HG02623 (cell line): ENCODE measurements around the gene PRRG2.

Source experiments
- ATAC-seq: cut with Tn5 transposase; IDR thresholded peaks from one replicate; pipeline ENCODE4 v1.9.1; 2021; ENCODE audit warnings: moderate library complexity; ENCODE audit not compliant: unreplicated experiment

Gene PRRG2

GRCh38 chr19:49556412-49557398, 24.4 kb upstream of the PRRG2 start:
- ATAC-seq, result no peak

GRCh38 chr19:49557641-49558325, 23.3 kb upstream of the PRRG2 start:
- no peak for ATAC-seq

GRCh38 chr19:49558591-49558990, 22.5 kb upstream of the PRRG2 start:
- ATAC-seq, result no peak

DNA sequence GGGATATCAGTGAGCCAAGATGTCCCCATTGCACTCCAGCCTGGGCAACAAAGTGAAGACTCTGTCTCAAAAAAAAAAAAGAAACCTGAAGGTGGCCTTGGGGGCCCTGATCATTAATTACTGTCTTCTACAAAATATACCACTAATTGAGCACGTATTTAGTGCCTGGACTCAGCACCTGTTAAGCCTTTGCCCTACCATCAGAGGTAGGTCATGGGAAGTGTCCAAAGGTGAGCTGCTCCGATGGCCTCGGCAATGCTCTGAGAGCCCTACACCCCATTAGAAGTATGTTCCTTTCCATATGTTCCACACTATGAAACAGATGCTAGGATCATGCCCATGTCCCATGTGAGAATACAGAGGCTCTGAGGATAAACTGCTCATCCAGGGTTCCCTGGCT, 21.7 kb upstream of the PRRG2 start:
- no peak for ATAC-seq

DNA sequence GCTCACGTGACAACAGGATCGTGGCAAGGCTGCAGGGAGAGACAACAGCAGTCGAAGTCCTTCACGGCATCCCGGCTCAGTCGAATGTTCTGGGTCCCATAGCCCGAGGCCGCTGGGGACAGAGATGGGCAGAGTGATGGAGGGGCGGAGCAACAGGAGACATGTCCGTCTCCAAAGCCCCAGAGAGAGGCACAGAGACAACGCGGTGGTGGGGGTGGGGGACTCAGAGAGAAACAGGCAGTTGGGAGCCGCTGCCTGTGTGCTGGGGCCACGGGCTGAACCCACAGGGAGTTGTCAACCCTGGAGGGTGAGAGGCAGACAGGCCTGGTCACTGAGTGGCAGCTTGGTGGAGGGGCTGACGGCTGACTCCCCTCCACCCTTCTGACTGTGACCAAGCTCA, 21.2 kb upstream of the PRRG2 start:
- ATAC-seq, result no peak

GRCh38 chr19:49560358-49560900, 20.7 kb upstream of the PRRG2 start:
- no peak for ATAC-seq

DNA sequence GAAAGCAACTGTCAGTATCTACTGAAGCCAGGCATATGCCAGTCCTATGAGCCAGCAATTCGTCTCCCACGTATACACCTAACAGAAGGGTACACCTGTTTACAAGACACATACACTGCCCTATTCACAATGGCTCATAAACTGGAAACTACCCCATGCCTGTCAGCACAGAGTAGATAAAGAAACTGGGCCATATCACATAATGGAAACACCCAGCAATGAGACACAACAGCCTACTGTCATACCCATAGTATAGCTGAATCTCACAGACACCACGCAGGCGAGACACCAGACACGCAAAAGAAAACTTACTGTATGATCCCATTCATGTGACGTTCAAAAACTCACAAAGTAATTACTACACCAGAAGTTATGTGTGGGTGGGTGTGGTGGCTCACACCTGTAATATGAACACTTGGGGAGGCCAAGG, 16.5 kb upstream of the PRRG2 start:
- ATAC-seq, result no peak

DNA sequence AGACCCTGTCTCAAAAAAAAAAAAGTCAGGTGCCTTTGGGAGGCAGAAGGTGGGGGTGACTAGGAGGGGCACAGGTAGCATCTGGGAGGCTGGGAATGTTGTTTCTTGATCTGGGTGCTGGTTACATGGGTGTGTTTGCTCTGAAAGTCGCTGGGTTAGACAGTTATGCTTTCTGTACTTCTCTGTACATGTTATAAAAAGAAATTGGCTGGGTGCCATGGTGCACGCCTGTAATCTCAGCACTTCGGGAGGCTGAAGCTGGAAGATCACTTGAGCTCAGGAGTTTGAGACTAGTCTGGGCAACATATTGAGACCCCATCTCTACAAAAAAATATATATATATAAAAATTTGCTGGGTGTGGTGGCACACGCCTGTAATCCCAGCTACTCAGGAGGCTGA, 15.9 kb upstream of the PRRG2 start:
- ATAC-seq, result no peak

GRCh38 chr19:49566302-49566701, 14.8 kb upstream of the PRRG2 start:
- no peak for ATAC-seq

DNA sequence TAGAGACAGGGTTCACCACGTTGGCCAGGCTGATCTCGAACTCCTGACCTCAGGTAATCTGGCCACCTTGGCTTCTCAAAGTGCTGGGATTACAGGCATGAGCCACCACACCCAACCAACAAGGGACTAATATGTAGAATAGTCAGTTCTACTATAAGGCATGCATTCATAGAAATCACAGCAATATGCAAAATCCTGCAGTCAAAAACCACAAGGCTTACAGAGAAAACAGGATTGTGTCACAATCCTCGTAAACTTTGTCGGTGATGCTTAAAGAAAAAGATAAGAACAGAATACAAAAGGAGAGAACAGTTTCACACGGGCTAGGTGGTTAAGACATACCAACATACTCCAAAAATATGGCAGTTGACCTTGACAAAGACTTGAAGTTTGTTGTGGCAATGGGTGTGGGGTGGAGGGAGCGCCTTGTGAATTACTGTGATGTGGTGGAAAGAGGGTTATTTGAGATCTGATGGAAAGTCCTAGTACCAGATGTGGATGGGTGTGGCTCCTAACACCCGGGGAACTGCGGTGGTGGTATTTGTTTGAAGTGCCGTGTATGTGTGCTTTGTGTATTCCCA, 13.2 kb upstream of the PRRG2 start:
- no peak for ATAC-seq

GRCh38 chr19:49570138-49570856, 10.8 kb upstream of the PRRG2 start:
- ATAC-seq, result no peak

DNA sequence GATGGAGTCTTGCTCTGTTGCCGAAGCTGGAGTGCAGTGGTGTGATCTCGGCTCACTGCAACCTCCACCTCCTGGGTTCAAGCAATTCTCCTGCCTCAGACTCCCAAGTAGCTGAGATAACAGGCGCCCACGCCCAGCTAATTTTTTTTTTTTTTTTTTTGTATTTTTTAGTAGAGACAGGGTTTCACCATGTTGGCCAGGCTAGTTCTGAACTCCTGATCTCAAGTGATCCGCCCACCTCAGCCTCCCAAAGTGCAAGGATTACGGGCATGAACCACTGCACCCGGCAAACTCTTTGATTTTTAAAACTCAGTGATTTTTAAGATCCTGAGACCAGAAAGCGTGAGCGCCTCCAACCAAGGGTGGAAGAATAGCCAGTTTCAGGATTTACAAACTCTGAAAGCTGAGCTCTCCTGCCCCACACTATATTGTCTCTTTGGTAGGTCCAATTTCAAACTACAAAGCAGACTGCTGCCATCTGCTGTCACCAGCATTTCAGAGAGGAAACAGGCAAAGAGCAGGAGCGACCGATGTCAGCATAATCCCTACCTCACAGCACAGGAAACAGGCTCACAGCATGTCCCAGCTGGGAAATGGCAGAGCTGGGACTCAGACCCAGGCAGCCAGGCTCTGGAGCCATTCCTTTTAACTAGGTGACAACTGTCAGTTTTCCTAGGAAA, 10.0 kb upstream of the PRRG2 start:
- ATAC-seq, result no peak

GRCh38 chr19:49573009-49573408, 8.1 kb upstream of the PRRG2 start:
- no peak for ATAC-seq

GRCh38 chr19:49573425-49573824, 7.7 kb upstream of the PRRG2 start:
- no peak for ATAC-seq

DNA sequence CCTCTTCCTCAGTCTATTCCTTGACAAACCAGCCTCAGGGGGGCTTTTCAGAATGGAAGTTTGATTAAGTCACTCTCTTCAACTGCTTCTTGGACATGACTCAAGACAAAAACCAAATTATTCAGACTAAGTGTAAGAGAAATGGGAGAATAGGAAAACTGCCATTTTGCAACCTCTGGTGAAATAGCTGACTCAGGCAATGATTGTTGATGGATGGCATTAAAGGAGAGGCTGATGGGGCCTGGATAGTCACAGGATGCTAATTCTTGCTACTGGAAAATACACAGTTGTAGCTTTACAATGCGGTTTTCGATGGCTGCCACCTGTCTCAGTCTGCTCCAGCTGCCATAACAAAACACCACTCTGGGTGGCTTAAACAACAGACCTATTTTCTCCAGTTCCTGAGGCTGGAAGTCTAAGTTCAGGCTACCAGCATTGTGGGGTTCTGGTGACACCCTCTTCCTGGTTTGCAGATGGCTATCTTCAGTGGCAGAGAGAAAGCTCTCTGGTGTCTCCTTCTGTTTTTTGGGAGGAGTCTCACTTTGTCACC, 6.8 kb upstream of the PRRG2 start:
- no peak for ATAC-seq

DNA sequence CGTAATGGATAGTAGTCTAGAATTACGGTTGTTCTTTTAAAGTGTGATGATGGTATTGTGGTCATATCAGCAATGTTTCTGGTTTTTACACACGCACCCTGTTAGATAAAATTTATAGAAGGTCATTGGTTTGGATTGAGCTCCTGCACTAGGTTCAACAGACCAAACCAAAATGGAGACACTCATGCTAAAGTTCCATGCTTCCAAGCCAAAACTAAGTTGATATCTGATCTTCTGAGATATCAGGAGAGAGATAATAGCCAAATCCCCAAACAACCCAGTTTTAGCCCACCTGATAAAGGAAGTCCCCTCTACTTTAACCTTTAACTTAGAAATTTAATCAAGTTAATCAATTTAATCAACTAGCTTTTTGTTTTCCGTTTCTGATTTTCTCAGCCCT, 1.9 kb upstream of the PRRG2 start:
- no peak for ATAC-seq

- ATAC-seq, result no peak
Observed at GRCh38 chr19:49579947-49580263, 1.2 kb upstream of the PRRG2 start.

DNA sequence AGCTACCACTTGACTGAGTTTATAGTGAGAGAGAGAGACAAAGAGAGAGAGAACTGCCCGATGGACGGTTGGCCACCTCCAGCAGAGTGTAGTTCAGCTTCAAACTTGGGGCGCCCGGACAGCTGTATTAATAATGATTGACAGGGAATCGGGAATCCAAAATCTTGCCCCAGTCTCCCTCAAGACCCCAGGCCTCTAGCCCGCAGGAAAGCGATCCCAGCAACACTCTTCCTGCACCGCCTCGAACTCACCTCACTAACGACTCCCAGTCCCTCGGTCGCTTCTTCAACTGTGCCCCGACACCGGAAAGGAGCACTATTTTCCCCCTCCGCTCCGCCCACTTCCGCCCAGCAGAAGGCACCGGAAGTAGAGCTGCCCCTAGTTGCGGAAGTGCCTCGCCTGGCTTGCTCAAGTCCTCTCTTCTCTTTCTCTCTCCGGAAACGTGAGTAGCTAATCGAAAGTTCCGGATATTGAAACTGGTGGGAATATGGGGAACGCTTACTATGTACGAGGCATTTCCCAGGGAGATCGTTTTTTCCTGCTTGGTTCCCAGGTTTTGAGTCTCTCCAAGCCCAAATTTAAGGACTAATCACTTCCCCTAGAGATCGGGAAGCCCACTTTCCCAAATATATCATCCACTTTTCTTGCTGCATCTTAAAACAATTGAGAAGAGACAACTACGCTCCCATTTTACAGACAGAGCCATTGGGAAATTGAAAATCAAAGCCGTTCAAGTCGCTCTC, 681 bp upstream of the PRRG2 start, which contains the start of gene NOSIP:
NOSIP (minus strand) TSS at position 293 of the 743 bp plus-strand sequence. CDS start 19,865 bp downstream, outside the sequence.
- peak; percentile 82 for ATAC-seq

DNA sequence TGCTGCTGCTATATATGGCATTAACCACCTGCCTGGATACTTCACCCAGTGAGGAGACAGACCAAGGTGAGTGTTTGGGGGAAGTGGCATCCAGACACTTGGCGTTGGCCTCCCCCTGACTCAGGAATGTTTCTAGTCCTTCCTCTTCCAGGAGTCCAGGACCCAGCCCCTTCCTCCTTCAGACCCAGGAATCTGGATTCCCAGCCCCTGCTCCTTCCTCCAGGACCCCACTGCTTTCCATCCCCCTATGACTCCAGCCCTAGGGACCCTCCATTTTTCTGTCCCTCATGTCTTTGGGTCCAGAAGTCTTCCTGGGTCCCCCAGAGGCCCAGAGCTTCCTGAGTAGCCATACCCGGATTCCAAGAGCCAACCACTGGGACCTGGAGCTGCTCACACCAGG, 2.1 kb downstream of the PRRG2 start:
- no peak for ATAC-seq
